Hindlimb muscle (tissue), 1 donor: ENCODE data around the gene GGTA1. TPM values are rescaled to one million over a fixed set of nuclear protein-coding genes. Genes with fewer than 3 reads are reported as not detected.
"Not testable (repeated sequence)": the region's sequence is repeated elsewhere in the genome, so short reads cannot be mapped to it uniquely, and the experiment has no call there.

Experiments used
- DNase-seq: peaks from one replicate; pipeline ENCODE4 v3.0.0-alpha.2; 2013
- polyA plus RNA-seq: library from polyadenylated mRNA; unstranded; fragments of 120-200 nt; gene quantifications from one replicate; pipeline ENCODE4 v1.2.1, GENCODE V29; 2013; ENCODE audit not compliant: insufficient read length

The GGTA1 gene
- polyA plus RNA-seq, 1 donor: 10.2 TPM

- DNase-seq: no peak
Measured at GRCh38 chr9:121455527-121456239, 44.0 kb downstream of the GGTA1 start.

- DNase-seq: no peak
Measured at GRCh38 chr9:121454972-121455371, 44.7 kb downstream of the GGTA1 start.

GRCh38 chr9:121453232-121453892, 46.3 kb downstream of the GGTA1 start:
- no peak for DNase-seq

- DNase-seq: no peak
Measured at GRCh38 chr9:121452085-121452484, 47.6 kb downstream of the GGTA1 start.

- DNase-seq: no peak
Measured at GRCh38 chr9:121451586-121451985, 48.1 kb downstream of the GGTA1 start.

GRCh38 chr9:121450241-121450640, 49.4 kb downstream of the GGTA1 start:
- DNase-seq: no peak

GRCh38 chr9:121449786-121450185, 49.9 kb downstream of the GGTA1 start:
- no peak for DNase-seq

- DNase-seq: no peak
Measured at GRCh38 chr9:121447321-121447834, 52.3 kb downstream of the GGTA1 start.

- no peak for DNase-seq
Measured at GRCh38 chr9:121445986-121446385, 53.7 kb downstream of the GGTA1 start.

- no peak for DNase-seq
Measured at GRCh38 chr9:121443981-121444380, 55.7 kb downstream of the GGTA1 start.

- DNase-seq: no peak
Measured at GRCh38 chr9:121441165-121441564, 58.5 kb downstream of the GGTA1 start.

- DNase-seq: no peak
Measured at GRCh38 chr9:121439711-121440664, 59.7 kb downstream of the GGTA1 start.

- DNase-seq: no peak
Measured at GRCh38 chr9:121439016-121439415, 60.6 kb downstream of the GGTA1 start.

GRCh38 chr9:121437891-121438290, 61.8 kb downstream of the GGTA1 start:
- no peak for DNase-seq

- not testable (repeated sequence) for DNase-seq
Measured at GRCh38 chr9:121437046-121437445, 62.6 kb downstream of the GGTA1 start.

- DNase-seq: no peak
Measured at GRCh38 chr9:121434969-121435368, 64.7 kb downstream of the GGTA1 start.

GRCh38 chr9:121427899-121428298, 71.7 kb downstream of the GGTA1 start:
- no peak for DNase-seq

- DNase-seq: no peak
Measured at GRCh38 chr9:121424024-121424432, 75.6 kb downstream of the GGTA1 start.

GRCh38 chr9:121411993-121412392, 87.7 kb downstream of the GGTA1 start:
- no peak for DNase-seq

- DNase-seq: no peak
Measured at GRCh38 chr9:121405899-121406298, 93.7 kb downstream of the GGTA1 start.
